CD4-positive, alpha-beta T cell treated with Interleukin-4 for 1 hour (primary cell): Measurements from ENCODE around the gene SMYD3.
"Not testable (repeated sequence)": the region's sequence is repeated elsewhere in the genome, so short reads cannot be mapped to it uniquely, and the experiment has no call there.

ENCODE experiments used
- DNase-seq, 2 donors: peaks; one replicate each; pipeline ENCODE4 v3.0.0-alpha.2; 2020 to 2022

The SMYD3 gene

DNA sequence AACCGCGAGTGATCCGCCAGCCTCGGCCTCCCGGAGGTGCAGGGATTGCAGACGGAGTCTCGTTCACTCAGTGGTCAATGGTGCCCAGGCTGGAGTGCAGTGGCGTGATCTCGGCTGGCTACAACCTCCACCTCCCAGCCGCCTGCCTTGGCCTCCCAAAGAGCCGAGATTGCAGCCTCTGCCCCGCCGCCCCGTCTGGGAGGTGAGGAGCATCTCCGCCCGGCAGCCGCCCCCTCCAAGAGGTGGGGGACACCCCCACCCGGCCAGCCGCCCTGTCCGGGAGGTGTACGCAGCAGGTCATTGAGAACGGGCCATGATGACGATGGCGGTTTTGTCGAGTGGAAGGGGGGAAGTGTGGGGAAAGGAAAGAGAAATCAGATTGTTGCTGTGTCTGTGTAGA is 732.1 kb downstream of the SMYD3 start:
- not testable (repeated sequence) for DNase-seq

DNA sequence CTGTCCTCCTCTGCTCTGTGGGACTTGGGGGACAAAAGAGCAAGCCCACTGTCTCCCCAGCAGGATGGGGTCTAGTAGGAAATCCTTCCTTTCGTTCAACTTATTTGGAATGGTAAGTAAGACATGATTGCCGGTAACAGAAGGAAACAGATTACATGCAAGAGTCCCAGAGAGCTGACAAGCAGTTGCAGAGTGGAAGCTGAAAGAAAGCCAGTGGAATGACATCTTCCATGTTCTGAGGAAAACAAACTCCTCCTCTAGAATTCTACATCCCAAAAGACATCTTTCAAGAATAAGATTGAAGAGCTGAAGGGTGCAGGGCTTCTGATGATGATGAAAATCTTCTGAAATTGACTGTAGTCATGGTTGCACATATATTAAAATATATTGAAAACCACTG is 732.9 kb downstream of the SMYD3 start:
- no peak for DNase-seq

DNA sequence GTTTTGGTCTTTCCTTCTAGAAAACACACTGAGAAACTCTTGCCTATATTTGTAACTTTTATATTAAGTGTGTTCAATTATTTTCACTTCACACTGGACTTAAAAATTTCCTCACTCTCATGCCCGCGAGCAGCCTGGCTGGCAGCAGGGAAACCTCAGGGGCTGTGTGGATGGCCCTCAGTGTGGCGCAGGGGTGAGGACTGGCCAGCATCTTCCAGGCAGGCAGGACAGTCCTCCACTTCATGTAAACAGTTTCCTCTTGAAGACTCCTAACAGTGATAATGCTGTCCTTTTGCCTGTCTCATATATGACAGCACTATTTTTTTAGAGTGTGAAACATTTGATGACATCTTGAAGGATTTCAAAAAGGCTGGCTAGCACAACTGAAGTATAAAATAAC is 733.7 kb downstream of the SMYD3 start:
- no peak for DNase-seq

DNA sequence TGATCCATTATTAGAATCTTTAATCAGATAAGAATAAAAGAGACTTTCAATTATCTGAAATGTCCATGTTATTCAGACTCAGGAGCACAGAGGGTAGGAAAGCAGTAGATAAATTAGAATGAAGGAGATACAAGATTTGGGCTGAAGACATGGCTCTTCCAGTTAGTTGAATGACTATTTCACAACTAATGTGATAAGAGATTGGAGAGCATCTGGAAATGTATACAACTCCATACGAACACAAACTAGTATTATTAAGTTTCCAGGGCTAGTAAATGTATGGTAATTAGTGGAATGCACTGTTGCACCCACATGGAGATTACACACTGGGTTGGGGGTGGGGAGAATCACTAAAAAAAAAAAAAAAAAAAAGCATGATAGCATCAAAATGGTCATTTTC is 734.3 kb downstream of the SMYD3 start:
- no peak for DNase-seq

DNA sequence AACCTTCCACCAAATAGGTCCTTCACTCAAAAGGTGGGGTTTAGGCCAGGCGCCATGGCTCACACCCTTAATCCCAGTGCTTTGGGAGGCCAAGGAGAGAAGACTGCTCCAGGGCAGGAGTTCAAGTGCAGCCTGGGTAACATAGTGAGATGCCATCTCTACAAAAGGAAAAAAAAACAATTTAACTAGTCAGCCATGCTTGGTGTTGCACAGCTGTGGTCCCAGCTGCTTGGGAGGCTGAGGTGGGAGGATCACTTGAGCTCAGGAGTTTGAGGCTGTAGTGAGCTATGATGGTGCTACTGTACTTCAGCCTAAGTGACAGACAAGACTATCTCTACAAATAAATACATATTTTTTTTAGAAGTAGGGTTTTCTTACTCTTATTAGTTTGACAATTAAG is 734.8 kb downstream of the SMYD3 start:
- no peak for DNase-seq

DNA sequence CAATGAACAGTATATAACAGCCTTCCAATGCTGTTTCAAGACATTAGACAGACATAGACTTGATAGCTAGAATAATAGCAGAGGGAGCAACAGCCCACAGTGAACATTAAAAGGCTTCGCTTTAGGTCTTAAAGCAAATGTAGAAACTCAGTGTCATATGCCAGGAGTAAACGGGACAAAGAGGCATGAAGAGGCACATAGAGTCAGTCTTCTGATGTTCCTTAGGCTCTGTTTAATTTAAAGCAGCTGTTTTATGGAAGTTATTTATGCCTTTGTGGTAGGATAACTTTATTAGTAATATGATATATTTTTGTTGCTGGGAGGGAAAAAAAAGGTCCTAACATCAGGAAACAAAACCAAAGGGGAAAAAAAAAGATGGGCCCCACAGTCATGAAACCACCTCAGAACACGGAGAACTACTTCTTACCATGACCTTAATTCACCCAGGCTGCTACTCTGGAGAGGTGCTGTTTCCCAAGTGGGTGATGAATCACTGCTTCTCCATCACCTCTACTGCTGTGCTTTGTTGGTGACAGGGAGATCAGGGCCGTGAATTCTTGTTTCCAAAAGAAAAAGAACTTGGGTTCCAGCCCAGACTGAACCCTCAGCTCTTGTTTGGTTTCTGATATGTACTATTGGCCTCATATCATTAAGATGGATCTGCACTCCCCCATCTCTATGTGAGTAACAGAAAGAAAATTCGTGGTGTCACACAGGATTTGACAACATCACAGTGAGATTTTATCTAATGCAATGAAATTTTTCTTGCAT is 735.4 kb downstream of the SMYD3 start:
- DNase-seq: no peak

DNA sequence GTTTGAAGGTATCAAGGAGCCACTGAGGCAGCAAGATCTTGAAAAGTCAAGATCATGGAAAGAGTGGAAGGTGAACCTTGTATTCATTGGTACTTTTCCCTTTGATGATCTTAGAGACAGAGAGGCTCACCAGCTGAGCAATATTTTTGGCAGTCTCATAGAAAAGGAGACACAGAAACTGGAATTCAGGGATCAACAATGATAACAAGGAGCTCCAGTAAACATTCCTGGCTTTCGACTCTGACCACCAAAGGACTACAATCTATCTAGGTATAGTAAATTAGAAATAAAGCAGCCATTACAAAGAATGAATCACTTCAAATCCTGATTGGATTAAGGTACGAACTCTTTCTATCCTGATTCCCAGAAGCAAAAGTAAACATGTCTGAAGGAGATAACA is 736.9 kb downstream of the SMYD3 start:
- DNase-seq: no peak

DNA sequence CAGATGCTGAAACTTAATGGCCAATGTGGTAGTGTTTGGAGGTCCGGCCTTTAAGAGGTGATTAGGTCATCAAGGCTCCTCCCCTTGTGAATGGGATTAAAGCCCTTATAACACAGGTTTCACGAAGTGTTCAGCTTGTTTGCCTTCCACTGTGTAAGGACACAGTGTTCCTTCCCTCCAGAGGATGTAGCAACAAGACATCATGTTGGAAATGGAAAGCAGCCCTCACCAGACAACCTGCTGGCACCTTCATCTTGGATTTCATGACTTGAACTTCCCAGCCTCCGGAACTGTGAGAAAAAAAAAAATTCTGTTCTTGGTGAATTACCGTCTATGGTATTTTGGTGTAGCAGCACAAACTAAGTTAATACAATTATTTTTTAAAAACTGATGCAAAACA is 738.5 kb downstream of the SMYD3 start:
- DNase-seq: no peak

DNA sequence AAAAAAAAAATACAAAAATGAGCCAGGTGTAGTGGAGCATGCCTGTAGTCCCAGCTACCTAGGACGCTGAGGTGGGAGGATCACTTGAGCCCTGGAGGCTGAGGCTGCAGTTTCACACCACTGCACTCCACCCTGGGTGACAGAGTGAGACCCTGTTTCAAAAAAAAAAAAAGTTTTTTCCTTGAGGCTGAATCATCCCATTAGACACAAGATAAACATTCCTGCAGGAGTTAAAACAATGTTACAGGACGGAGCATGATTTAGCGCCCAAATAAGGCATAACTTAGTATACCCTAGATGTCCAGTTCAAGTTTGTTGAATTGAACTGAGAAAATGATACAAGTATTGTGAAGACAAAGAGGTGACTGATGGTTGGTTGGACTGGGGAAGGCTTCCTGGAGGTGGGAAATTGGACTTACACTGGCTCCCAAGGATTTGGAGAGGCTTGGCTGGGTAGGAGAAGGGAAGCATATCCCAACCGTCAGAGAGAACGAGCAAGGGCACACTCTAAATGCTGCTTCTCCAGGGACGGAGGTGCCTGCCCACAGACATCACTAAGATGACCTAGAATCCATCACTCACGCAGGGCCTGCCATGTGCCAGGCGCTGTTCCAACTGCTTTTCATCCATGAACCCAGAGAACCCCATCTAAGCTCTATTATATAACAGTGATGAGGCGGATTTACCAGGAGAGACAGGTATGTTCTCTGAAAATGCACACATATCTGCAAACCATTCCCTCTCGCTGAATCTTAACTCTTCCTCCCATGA is 741.7 kb downstream of the SMYD3 start:
- DNase-seq: no peak

DNA sequence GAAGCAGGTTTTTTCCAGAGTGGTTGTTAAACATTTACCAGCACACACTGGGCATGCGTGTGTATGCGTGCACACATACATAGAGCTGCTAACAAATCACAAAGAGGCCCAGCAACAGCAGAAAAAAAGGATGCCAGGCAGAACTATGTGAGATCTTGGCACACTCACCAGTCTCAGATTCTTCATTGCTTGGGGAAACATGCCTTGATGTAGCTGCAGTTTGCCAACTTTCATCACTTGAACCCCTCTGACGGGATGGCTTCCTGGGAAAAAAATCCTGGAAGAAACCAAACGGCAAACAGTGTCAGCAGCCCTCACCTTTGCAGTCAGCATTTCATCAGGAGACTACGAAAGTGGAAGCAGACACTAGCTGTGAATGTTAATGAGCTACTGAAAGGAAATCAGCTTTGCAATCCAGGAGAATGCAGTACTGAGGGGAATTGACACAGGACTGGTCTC is 743.2 kb downstream of the SMYD3 start:
- DNase-seq: no peak

DNA sequence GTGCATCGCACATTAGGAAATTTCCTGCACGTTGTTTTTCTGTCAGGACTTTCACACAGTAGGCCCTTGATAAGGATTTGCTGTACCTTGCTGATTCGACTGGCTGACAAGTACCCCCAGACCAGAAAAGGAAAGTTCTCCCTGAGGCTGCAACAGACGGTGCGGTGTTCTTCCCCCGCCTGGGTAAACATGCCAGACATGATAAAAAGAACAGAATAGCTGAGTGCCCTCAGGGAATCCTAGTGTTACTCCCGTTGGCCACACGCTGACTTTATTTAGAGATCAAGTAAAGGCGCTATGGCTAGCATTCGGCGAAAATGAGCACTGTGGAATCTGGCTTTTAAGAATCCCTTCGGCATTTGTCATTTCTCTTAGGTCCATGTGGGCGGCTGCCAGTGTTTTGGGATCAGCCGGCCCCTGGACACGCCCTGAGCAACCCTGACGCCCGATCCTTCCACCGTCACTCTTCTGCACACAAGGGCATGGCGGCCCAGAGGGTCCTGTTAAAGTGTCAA is 744.6 kb downstream of the SMYD3 start:
- no peak for DNase-seq

DNA sequence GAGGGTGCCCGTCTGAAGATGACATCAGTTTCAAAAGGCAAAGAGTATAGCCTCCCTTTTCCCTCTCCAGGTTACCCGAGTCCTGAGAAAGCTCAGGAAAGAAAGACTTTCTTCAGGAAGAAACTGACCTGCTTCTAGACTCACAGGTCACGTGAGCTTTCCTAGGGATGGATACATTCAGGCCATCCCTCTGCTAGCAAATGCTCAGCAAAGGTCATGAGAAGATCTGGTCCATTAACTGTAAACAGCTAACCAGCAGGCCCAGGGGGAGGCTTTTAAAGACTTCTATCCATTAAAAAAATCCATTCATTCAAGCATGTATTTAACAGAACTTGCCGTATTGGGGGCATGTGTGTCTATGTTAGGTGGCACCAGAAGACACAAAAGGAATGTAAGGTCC is 746.8 kb downstream of the SMYD3 start:
- no peak for DNase-seq

DNA sequence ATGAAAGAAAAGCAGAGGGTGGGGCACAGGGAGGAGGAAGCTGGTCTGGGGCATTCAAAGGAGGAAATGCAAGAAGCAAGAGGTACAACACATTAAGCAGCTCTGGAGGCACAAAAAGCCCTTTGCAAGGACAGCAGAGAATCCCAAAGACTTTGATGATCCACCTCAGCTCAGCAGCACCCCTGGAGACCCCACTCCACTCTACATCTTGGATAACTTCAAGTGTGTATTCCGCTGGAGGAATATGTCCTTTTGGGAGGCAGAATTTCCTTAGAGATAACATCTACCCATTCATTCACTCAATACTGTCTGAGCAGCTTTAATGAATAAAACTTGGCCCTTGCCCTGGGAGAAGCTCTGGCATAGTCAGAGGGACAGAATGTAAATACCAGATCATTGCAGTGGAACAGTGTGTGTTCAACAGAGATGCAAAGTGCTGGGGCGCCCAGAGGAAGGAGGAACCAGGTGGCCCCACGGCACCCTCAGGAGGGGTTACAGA is 752.6 kb downstream of the SMYD3 start:
- DNase-seq: no peak

DNA sequence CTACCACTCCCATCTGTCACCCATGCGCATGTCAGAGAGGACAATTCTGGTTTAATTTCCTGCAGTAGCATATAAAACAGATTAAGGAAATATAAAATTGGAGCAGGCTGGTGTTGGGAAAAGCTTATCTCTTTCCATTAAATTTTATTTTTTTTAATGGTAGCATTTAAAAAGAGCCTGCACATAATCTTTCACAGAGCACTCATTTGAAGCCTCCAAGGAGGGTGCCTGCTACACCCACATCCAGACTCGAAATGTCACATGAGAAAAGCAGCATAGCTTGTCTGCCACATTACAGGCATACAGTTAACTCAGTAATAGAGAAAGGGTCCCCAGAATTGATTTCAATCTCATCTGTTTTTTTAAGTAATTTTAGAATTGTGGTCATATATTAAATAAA is 753.3 kb downstream of the SMYD3 start:
- DNase-seq: no peak

DNA sequence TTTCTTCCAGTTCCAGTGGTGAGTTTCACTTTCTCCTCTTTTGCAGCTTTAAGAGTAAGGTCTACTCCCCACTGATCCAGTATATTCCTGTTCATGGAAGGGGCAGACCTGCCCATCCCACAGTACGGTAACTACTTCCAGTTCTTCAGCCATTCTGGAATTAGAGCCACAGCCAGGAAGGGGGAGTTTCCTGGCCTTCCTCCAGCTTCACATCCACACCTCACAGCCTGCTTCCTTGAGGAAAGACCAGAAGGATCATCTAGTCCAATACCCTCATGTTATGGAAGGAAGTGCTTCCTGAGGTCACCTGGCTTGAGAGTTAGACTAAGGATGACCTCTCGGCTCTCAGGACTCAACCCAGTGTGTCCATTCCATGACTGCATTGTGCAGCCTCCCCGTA is 754.5 kb downstream of the SMYD3 start:
- no peak for DNase-seq

DNA sequence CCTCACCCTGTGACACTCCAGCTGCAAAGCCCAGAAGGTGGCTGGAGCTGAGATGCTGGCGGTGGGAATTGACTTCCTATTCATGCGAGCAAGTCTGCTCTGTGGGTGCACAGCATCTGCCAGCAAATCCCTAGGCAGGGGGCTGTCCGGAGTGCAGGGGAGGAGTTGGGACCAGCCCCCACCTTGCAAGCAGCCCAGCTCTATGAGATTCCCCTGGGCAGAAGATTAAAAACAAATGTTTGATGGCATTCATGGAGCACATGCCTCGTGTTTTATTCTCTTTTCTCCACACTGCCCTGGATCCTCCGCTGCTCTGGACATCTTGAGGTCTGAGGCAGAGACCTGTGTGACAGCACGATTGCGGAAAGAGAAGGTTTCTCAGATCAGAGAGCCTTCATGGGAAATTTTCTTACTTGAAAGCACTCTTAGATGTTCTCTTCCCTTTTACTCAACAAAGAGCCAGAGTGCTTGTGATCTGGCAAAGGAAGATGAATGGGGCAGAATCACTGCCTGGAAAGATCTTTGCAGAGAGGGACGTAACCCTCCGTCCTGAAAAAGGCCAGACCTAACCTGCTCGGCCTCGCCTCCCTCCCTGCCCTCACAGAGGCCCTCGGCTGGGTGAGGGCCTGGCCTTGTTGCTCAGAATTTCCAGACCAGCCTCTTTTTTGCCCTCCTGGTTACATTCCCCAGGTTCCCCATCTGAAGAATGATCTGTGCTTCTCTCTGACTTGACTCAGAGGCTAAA is 755.2 kb downstream of the SMYD3 start:
- DNase-seq: no peak

DNA sequence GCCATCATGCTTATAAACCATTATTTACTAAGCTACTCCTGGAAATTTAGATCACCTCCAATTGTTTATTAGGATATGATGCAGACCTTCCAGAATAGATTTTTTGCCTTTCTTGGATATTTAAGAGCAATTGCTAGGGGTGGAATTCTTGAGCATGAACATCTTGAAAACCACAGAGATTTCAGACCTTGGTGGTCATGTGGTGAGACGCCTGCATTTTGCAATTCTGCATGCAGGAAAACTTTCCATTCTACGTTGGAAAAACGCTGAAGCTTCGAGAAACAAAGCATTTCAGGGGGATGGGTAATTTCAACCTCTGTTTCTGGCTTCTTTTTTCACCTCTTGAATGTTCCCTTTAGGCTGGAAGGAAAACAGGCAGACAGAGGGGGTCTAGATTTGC is 756.0 kb downstream of the SMYD3 start:
- no peak for DNase-seq

DNA sequence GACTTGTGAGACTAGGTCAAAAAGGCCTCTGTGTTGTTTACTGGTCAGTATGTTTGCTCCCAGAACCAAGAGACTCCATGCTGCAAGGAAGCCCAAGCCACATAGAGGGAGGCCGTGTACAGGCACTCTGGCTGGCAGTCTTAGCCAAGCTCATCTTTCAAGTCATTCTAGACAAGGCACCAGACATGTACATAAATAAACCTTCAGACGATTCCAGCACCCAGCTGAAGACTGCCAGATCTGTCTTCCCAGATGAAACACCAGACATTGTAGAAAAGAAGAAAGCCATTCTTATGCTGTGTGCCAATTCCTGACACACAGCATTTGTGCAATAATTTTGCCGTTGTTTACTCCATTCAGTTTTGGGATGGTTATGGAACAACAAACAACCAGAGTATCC is 756.8 kb downstream of the SMYD3 start:
- DNase-seq: no peak

DNA sequence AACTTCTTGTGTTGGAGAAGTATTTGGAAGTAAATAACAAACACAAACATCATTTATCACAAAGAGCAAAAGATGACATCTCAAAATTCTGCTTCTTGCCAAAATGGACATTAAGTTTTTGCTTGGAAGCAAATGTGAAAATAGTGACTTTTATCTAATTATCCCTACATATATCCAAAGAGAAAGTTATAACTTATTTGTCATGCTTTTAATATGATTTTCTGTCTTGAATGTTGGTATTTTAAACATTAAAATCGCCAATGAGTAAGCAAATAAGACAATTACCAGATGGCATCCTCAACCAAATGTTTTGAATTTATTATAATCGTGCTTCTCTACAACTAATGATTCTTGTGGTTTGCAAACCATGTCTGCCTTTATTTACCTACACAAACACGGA is 758.0 kb downstream of the SMYD3 start:
- DNase-seq: no peak

DNA sequence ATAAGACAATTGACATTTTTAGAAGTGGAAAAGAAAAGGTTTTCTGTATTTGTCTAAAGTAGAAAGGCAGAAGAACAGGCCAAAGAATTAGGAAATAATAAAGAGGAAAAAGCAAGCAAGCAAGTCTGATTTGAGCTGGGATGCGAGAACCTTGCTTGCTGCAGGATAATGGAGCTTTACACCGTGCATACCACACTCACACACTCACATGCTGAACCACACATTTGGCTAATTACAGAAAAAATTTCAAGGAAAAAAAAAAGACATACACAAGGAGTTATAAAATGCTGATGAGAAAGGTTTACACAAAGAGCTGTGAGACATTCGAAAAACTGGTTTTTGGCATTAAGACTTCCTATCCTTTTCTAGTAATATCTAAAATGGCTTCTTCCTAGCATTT is 758.4 kb downstream of the SMYD3 start:
- no peak for DNase-seq

DNA sequence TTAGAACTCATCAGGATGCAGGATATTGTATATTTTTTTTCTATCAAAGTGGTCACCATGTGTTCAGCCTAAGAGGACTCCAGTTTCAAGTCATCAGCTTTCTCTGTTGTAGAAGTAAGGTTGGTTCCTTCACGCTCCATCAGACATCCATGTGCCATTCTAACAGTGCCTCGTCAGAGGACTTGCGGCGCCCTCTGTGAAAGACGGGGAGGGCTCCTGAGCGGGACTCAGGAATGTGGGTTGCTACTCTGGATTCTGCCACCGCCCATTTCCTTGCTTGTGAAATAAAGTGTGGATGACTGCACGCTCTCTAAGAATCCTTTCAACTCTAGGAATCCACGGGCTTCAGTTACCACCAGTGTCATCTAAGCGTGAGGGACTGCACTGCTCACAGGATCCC is 758.8 kb downstream of the SMYD3 start:
- DNase-seq: no peak

DNA sequence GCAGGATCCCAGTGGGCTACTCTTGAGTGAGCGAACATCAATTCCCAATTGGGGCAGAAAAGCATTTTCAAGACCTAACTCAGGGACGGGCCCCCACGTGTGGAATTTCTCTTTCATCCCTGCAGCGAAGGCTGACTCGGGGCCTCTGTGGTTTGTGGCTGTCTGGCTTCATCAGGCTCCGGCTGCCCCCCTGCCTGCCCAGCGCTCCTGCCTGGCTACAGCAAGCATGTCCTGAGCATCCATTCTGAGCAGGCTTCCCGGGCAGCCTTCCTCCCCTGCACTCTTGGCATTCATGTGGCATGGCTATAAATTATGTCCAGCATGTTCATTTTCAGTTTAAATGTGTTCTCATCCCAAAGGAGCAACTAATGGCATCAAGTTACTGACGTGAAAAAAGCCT is 764.2 kb downstream of the SMYD3 start:
- no peak for DNase-seq

DNA sequence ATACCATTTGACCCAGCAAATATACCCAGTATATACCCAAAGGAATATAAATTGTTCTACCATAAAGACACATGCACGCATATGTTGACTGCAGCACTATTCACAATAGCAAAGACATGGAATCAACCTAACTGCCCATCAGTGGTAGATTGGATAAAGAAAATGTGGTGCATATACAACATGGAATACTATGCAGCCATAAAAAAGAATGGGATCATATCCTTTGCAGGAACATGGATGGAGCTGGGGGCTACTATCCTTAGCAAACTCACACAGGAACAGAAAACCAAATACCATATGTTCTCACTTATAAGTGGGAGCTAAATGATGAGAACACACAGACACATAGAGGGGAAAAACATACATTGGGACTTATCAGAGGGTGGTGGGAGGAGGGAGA is 766.7 kb downstream of the SMYD3 start:
- not testable (repeated sequence) for DNase-seq
